CD4-positive, alpha-beta T cell treated with Interleukin-17A for 1 hour (primary cell): ENCODE results near the gene ARL16.

Experiments used
- DNase-seq: peaks from one replicate; pipeline ENCODE4 v3.0.0-alpha.2; 2020

The ARL16 gene

GRCh38 chr17:81638683-81639082, 44.9 kb downstream of the ARL16 start:
- no peak for DNase-seq

- peak; percentile 87 for DNase-seq
These were observed 46.9 kb downstream of the ARL16 start, which contains the start of the genes NPLOC4 and TSPAN10 for GRCh38 chr17:81636505-81637288. Gene NPLOC4 (minus strand): TSS chr17:81637112. CDS start chr17:81636930, 182 bp downstream. Gene TSPAN10 (plus strand): TSS chr17:81637196. CDS start chr17:81642413, 5,217 bp downstream.

- DNase-seq: no peak
These were observed 47.6 kb downstream of the ARL16 start for GRCh38 chr17:81635973-81636504.

GRCh38 chr17:81635431-81635830, 48.2 kb downstream of the ARL16 start:
- DNase-seq: no peak

GRCh38 chr17:81631482-81631881, 52.1 kb downstream of the ARL16 start:
- DNase-seq: no peak
